Activated T-helper 2 cell treated with anti-CD3 and anti-CD28 coated beads, Interferon-gamma antibody, Interleukin-2, Interleukin-4, amounts not matched to agents 10 μg/mL and 5 μg/mL and 100 μg/mL, durations not matched to agents 14 hours and 24 hours and 36 hours (primary cell): ENCODE results near the gene PAM. TPM values are rescaled to one million over a fixed set of nuclear protein-coding genes. Genes with fewer than 3 reads are reported as not detected.

Source experiments
- DNase-seq: peaks from one replicate; pipeline ENCODE4 v3.0.0; 2021; ENCODE audit warnings: low spot score
- H3K27ac Mint-ChIP-seq: one replicate; pipeline ENCODE4 v1.8.0; 2021; ENCODE audit warnings: mixed read lengths
- H3K27me3 Mint-ChIP-seq: one replicate; pipeline ENCODE4 v1.8.0; 2021; ENCODE audit warnings: low read depth, mixed read lengths
- H3K36me3 Mint-ChIP-seq: one replicate; pipeline ENCODE4 v1.8.0; 2021; ENCODE audit warnings: low read depth, mixed read lengths
- H3K4me1 Mint-ChIP-seq: one replicate; pipeline ENCODE4 v1.8.0; 2021; ENCODE audit warnings: low read depth, mixed read lengths
- H3K4me3 Mint-ChIP-seq: one replicate; pipeline ENCODE4 v1.8.0; 2021; ENCODE audit warnings: low read depth, mild to moderate bottlenecking, moderate library complexity, mixed read lengths
- H3K9me3 Mint-ChIP-seq: one replicate; pipeline ENCODE4 v1.8.0; 2021; ENCODE audit warnings: mixed read lengths
- intact Hi-C: fragments of 100-400 bp; cut with micrococcal nuclease; formaldehyde crosslinking; loops from one replicate; pipeline ENCODE4 v1.15.1; 2023
- total RNA-seq: library from RNA; stranded (reverse); gene quantifications from 2 replicates; pipeline ENCODE4 v1.2.3, GENCODE V29; 2022

Gene PAM
- total RNA-seq, 1 donor from 2014 or later, result 48.0 TPM

DNA sequence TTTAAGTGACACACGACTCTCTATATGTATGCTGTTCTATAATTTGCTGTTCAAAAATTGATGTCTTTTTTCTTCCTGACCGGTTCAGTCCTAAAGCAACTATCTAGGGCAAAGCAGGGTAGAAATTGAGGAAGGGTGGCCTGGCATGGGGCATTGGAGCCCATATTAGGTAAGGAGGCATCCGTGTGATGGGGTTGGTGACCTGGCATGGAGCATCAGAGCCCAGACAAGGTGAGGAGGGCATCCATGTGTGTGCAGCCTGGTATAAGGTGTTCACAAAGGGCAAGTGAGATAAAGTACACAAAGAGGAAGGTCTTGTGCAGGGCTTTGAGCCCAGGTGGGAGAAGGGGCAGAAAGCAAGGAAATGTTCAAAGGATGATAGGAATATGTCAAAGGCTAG, 104.9 kb downstream of the PAM start:
- DNase-seq, result no peak
- H3K36me3 Mint-ChIP-seq, result no peaks in the 10 kb centered on the region
- peaks cover 6% of the 10 kb centered on the region for H3K4me1 Mint-ChIP-seq
- intact Hi-C loops, result no loop called here
- H3K27me3 Mint-ChIP-seq, result peaks cover 5% of the 10 kb centered on the region
- H3K27ac Mint-ChIP-seq, result no peak overlapping the region
- H3K9me3 Mint-ChIP-seq, result no peaks in the 10 kb centered on the region
- H3K4me3 Mint-ChIP-seq, result no peak overlapping the region

DNA sequence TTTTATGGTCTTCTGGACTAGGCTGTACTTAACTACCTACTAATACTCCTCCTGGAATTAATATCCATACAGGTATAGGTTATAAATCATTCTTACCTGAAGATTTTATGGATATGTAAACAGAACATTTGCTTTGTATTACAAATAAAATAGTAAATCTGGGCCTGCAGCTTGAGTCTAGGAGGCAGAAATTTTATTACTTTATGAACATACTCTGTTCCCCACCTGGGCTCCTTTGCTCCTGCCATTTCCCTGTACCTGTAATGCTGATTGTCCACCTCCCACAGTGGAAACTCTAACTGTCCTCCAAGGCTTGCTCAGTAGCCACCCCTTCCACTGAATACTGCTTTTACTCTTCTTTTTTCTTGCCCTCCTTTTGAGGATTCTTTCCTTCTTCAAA, 108.0 kb downstream of the PAM start:
- H3K4me3 Mint-ChIP-seq, result no peak overlapping the region
- no peaks in the 10 kb centered on the region for H3K9me3 Mint-ChIP-seq
- peaks cover 16% of the 10 kb centered on the region for H3K27me3 Mint-ChIP-seq
- H3K4me1 Mint-ChIP-seq, result peaks cover 11% of the 10 kb centered on the region
- no peak overlapping the region for H3K27ac Mint-ChIP-seq
- intact Hi-C loops, result no loop called here
- no peak for DNase-seq
- H3K36me3 Mint-ChIP-seq, result peaks cover 8% of the 10 kb centered on the region

- Mint-ChIP-seq H3K27me3 (peaks cover 16% of the 10 kb centered on the region), H3K4me1 (peaks cover 11% of the 10 kb centered on the region), H3K4me3 (no peak overlapping the region), H3K9me3 (no peaks in the 10 kb centered on the region), H3K36me3 (peaks cover 9% of the 10 kb centered on the region), H3K27ac (no peak overlapping the region)
- DNase-seq, result no peak
- intact Hi-C loops, result no loop called here
Observed at GRCh38 chr5:102863764-102864560, 108.9 kb downstream of the PAM start.

GRCh38 chr5:102865171-102865509, 110.0 kb downstream of the PAM start:
- no peak overlapping the region for H3K27ac Mint-ChIP-seq
- intact Hi-C loops, result no loop called here
- H3K4me1 Mint-ChIP-seq, result peaks cover 11% of the 10 kb centered on the region

GRCh38 chr5:102865510-102866236, 110.6 kb downstream of the PAM start:
- H3K27ac Mint-ChIP-seq, result no peak overlapping the region
- H3K4me1 Mint-ChIP-seq, result peaks cover 11% of the 10 kb centered on the region
- DNase-seq, result no peak
- H3K36me3 Mint-ChIP-seq, result peaks cover 21% of the 10 kb centered on the region
- intact Hi-C loops, result no loop called here
- no peaks in the 10 kb centered on the region for H3K9me3 Mint-ChIP-seq
- peak overlapping the region; percentile 62 for H3K4me3 Mint-ChIP-seq
- H3K27me3 Mint-ChIP-seq, result peaks cover 16% of the 10 kb centered on the region

More at GRCh38 chr5:102865171-102865509, 110.0 kb downstream of the PAM start:
- H3K4me3 Mint-ChIP-seq, result peak overlapping the region; percentile 62
- no peak for DNase-seq
- peaks cover 21% of the 10 kb centered on the region for H3K36me3 Mint-ChIP-seq
- H3K9me3 Mint-ChIP-seq, result no peaks in the 10 kb centered on the region
- H3K27me3 Mint-ChIP-seq, result peaks cover 16% of the 10 kb centered on the region

GRCh38 chr5:102866237-102866600, 111.1 kb downstream of the PAM start:
- no peaks in the 10 kb centered on the region for H3K9me3 Mint-ChIP-seq
- H3K27ac Mint-ChIP-seq, result no peak overlapping the region
- H3K27me3 Mint-ChIP-seq, result peaks cover 16% of the 10 kb centered on the region
- peaks cover 21% of the 10 kb centered on the region for H3K36me3 Mint-ChIP-seq
- peaks cover 11% of the 10 kb centered on the region for H3K4me1 Mint-ChIP-seq
- no peak for DNase-seq
- H3K4me3 Mint-ChIP-seq, result peak overlapping the region; percentile 62
- intact Hi-C loops, result no loop called here

DNA sequence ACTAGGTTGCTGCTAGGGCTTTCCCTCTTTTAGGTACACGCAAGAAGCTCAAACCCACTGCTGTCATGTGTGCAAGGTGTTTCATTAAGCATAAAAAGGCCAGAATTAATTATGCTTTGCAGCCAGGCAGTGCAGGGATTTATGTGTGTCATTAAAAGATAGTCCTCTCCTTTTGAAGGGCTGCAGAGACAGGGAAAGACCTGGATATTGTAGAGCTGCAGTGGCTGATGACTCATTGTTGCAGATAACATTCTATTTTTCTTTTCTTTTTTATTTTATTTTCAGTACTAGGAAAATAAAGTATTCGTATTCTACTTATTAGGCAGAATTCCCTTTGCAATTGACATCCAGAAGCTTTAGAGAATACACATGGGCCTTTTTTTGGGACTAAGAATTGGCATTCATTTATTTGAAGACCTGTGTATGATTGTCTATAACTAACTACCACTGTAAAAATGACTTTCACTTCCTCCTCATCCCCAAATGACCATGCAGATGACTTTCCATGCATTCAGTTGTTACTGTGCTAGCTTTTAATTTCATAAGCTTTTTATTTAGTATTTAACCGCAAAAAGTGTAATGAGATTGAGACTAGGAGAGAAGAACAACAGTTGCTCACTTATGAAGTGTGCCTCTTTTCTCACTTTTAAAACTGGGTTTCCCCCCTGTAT, 113.0 kb downstream of the PAM start:
- intact Hi-C loops, result no loop called here

DNA sequence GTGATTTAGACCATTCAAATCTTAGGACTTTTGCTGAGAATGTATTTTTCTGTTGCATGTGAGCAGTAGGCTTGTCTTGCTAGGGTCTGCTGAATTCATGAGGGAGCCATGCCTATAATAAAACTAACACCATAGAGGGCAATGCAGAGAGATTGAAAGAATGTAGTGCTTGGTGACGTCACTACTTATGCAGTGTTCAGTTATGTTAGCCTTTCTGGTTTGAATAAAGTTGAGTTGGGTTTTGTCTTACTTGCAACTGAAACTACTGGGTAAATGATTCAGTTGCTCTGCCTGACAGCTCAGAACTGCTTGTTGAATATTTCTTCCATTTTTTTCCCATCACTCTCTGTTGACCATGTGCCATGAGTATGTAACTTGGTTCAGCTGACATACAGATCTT, 114.1 kb downstream of the PAM start:
- H3K36me3 Mint-ChIP-seq, result peaks cover 21% of the 10 kb centered on the region
- H3K27ac Mint-ChIP-seq, result no peak overlapping the region
- H3K4me3 Mint-ChIP-seq, result no peak overlapping the region
- DNase-seq, result no peak
- H3K4me1 Mint-ChIP-seq, result peaks cover 9% of the 10 kb centered on the region
- no peaks in the 10 kb centered on the region for H3K9me3 Mint-ChIP-seq
- intact Hi-C loops, result no loop called here
- peaks cover 14% of the 10 kb centered on the region for H3K27me3 Mint-ChIP-seq

More for the DNA sequence above, 113.0 kb downstream of the PAM start:
- Mint-ChIP-seq H3K4me3 (no peak overlapping the region), H3K36me3 (peaks cover 21% of the 10 kb centered on the region), H3K27ac (no peak overlapping the region), H3K27me3 (peaks cover 16% of the 10 kb centered on the region), H3K4me1 (peaks cover 11% of the 10 kb centered on the region), H3K9me3 (no peaks in the 10 kb centered on the region)
- DNase-seq, result no peak

DNA sequence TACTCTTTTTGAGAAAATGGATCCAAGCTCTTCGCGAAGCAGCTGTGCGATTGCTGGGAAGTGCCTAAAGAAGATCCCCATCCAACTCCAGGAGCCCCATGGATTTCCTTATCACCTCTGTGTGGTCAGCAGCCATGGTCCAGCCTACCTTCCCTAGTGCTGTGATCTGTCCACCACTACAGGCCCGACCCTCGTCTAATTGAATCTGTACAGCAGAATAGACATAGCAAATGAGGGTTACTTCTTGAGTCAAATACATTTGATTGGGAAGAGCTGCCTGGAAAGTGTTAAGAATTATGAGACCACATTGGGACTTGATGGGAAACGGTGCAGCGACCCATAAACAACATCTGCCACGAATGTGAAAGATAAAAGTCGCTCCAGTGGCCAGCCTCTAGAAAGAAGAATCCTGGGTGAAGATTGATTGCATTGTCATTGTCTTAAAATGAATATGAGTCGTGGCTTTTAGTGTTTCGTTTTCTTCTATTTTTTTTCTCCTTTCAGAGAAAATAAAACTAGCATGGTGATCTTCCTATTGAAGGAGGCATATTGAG, 118.4 kb downstream of the PAM start:
- no peaks in the 10 kb centered on the region for H3K9me3 Mint-ChIP-seq
- H3K4me1 Mint-ChIP-seq, result no peaks in the 10 kb centered on the region
- no peak overlapping the region for H3K4me3 Mint-ChIP-seq
- intact Hi-C loops, result no loop called here
- peaks cover 14% of the 10 kb centered on the region for H3K36me3 Mint-ChIP-seq
- no peaks in the 10 kb centered on the region for H3K27me3 Mint-ChIP-seq
- DNase-seq, result no peak
- no peak overlapping the region for H3K27ac Mint-ChIP-seq

- Mint-ChIP-seq H3K4me3 (no peak overlapping the region), H3K27me3 (no peaks in the 10 kb centered on the region), H3K36me3 (peaks cover 11% of the 10 kb centered on the region), H3K27ac (no peak overlapping the region), H3K4me1 (no peaks in the 10 kb centered on the region), H3K9me3 (no peaks in the 10 kb centered on the region)
- intact Hi-C loops, result no loop called here
- no peak for DNase-seq
Observed at GRCh38 chr5:102874054-102874453, 118.9 kb downstream of the PAM start.

- DNase-seq, result no peak
- Mint-ChIP-seq H3K4me1 (no peaks in the 10 kb centered on the region), H3K9me3 (no peaks in the 10 kb centered on the region), H3K4me3 (no peak overlapping the region), H3K36me3 (no peaks in the 10 kb centered on the region), H3K27me3 (no peaks in the 10 kb centered on the region), H3K27ac (no peak overlapping the region)
- intact Hi-C loops, result no loop called here
Observed at GRCh38 chr5:102875721-102876123, 120.6 kb downstream of the PAM start.

DNA sequence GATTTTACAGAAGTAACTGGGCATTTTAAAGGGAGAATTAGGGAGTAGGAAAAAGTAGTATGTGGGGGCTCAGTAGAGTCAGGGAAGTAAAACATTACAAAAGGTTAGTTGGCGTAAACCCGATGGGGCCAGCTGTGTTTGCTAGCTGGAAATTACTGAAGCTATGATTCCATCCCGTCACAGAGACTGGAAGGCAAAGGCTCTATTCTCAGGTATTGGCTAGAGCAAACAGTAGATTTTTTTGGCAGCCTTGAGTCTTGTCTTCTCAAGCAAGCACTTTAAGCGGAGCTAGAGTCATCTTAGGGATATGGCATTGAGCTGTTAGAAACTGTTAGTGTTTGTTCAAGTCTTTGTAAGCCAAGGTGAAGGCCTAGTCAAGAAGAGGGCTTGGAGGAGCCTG, 121.5 kb downstream of the PAM start:
- intact Hi-C loops, result no loop called here
- no peak overlapping the region for H3K4me3 Mint-ChIP-seq
- no peaks in the 10 kb centered on the region for H3K9me3 Mint-ChIP-seq
- no peaks in the 10 kb centered on the region for H3K4me1 Mint-ChIP-seq
- no peaks in the 10 kb centered on the region for H3K27me3 Mint-ChIP-seq
- no peaks in the 10 kb centered on the region for H3K36me3 Mint-ChIP-seq
- no peak overlapping the region for H3K27ac Mint-ChIP-seq
- DNase-seq, result no peak

GRCh38 chr5:102879741-102880140, 124.6 kb downstream of the PAM start:
- no peaks in the 10 kb centered on the region for H3K36me3 Mint-ChIP-seq
- no peak overlapping the region for H3K4me3 Mint-ChIP-seq
- H3K4me1 Mint-ChIP-seq, result no peaks in the 10 kb centered on the region
- H3K27ac Mint-ChIP-seq, result no peak overlapping the region
- intact Hi-C loops, result no loop called here
- H3K9me3 Mint-ChIP-seq, result no peaks in the 10 kb centered on the region
- no peak for DNase-seq
- no peaks in the 10 kb centered on the region for H3K27me3 Mint-ChIP-seq
